Epidermal melanocyte (primary cell): ENCODE measurements around the gene STK32C.
"Not testable (repeated sequence)": the region's sequence is repeated elsewhere in the genome, so short reads cannot be mapped to it uniquely, and the experiment has no call there.

Source experiments
- DNase-seq: peaks from one replicate; pipeline ENCODE4 v3.0.0; 2011; ENCODE audit warnings: low spot score; ENCODE audit not compliant: insufficient read length

The STK32C gene

GRCh38 chr10:132319853-132320653 is 12.3 kb upstream of the STK32C start:
- DNase-seq, result peak; percentile 42

GRCh38 chr10:132317477-132317876 is 9.7 kb upstream of the STK32C start:
- not testable (repeated sequence) for DNase-seq

GRCh38 chr10:132316133-132316532 is 8.4 kb upstream of the STK32C start:
- DNase-seq, result no peak

GRCh38 chr10:132314881-132315280 is 7.1 kb upstream of the STK32C start:
- DNase-seq, result not testable (repeated sequence)

- DNase-seq, result no peak
These were observed 6.6 kb upstream of the STK32C start for GRCh38 chr10:132314336-132314735.

GRCh38 chr10:132313865-132314264 is 6.1 kb upstream of the STK32C start:
- no peak for DNase-seq

- DNase-seq, result no peak
These were observed 5.6 kb upstream of the STK32C start for GRCh38 chr10:132313305-132313704.

GRCh38 chr10:132311338-132311939 is 3.7 kb upstream of the STK32C start:
- peak; percentile 12 for DNase-seq

GRCh38 chr10:132310701-132311337 is 3.1 kb upstream of the STK32C start:
- DNase-seq, result no peak

DNA sequence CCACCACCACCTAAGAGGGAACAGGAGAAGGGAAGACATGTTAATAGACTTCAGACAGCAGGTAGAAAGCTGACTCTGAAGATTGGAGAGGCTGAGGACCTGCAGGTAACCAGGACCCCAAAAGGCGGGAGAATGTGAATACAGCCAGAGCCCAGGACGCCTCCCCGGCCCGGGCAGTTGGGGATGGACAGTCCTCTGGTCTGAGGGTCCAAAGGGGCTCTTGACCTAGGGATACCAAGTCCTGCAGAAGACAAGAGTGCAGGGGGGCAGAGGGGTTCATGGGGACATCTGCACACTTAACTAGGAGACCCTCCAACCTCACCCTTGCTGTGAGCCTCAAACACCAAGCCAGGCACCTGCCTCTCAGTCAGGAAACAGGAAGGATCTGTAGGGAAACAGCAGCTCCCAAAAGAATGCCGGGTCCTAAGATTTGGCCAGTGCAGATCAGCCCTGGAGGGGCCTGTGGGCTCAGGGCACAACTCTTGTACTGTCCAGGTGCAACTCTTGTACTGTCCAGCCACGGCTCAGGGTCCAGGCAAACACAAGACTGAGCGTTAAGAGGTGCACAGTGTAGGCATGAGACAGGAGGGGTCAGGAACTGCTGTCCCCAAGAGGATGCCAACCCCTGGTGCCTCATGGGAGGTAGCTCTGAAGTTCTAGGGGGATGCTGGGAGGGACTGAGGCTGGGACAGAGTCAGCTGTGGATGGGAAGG is 2.3 kb upstream of the STK32C start:
- no peak for DNase-seq

DNA sequence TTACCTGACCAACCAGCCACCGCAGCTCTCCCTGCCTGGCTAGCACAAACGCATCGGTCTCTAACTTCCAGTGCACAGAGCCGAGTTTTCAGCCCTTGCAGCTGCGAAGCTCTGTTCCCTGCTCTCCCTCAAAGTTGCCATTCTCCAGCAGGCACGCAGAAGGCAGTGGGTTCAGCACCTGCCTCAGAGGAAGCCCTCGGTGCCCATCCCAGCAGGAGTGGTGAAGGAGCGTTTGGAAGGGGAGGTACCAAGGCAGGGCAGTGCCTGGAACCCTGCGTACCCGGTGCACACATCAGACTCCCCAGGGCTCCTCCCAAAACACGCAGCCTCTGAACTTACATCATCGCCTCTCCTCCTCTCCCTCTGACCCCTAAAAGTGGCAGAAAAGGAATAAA is 1.7 kb upstream of the STK32C start:
- no peak for DNase-seq

- DNase-seq, result no peak
These were observed 1.1 kb upstream of the STK32C start for GRCh38 chr10:132308587-132309470.

DNA sequence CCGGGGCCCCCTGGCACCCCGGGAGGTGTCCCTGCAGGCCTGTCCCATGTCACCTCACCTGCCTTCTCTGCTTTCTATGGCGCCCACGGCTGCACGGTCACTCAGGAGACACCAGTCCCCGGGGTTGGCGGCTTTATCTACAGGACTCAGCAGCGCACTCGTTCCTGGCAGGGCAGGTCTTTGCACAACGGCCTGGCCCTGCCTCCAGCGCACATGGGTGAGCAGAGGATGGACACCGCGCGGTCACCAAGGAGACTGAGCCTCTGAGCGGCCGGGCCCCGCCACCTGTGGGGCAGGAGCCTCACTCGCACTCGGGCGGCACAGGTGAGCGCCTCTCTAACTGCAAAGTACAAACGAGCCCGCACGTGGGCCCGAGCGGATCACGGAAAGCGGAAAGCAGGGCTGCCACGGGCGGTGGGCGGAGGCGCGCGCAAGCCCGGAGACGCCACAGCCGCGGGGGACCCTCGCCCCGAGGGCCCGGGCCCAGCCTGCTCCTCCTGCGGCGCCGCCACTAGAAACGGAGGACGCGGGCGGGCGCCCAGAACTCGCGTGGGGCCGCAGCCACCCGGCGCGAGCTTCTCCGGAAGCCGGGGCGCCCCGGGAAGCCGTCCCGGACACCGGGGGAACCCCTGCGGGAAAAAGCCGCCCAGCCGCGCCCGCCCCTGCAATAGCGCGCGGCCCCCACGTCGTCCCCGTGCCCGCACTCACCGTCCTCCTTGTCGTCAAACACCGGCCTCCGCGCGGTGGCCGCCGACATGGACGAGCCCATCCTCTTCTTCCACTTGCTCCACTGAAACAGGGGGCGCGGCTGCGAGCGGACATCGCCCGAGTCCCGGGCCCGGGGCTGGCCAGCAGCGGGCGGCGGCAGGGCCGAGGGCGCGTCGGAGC is 642 bp downstream of the STK32C start:
- no peak for DNase-seq

DNA sequence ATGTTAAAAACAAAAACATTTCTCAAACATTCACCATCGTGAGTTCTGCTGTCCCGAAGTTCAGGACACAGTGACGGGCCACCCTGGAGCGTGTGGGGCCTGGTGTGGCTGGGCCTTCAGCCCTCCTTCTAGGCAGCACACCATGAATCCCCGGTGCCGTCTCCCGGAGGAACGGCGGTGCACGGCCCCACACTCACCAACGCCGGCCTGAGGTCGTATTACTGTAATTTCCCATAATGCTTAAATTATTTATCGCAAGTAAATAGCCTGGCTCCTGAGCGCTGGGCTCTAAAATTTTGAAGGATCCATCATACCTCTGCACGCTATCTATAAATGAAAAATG is 1.4 kb downstream of the STK32C start:
- DNase-seq, result no peak

DNA sequence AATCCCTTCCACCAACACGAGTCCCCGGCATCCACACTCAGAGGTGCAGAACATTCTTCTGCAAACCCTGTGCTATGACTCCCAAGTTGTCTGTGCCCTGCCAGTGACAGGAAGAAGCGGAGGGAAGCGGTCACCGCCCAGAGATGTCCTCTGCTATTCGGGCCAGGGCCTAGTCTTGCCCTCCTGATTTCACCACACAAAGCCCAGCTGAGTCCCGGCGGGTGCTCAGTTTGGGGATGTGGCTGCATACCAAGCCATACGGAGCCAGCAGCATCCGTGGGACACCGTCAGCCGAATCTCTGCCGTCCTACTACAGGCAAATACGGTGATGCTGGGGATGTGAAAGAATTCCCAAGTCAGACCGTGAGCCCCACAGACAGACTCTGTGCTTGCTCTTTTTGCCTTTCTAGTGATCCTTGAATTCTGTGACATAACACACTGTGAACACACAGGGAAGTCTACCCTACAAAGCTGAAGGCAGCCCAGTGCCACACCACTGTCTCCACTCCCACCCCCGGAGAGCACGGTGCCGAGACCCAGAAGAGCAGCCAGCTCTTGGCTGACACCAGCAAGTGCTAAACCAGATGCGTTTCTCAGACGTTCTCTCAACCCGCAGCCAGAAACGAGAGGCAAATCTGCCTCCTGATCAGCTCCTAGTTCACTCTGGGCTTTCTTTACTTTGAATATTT is 2.0 kb downstream of the STK32C start:
- no peak for DNase-seq

DNA sequence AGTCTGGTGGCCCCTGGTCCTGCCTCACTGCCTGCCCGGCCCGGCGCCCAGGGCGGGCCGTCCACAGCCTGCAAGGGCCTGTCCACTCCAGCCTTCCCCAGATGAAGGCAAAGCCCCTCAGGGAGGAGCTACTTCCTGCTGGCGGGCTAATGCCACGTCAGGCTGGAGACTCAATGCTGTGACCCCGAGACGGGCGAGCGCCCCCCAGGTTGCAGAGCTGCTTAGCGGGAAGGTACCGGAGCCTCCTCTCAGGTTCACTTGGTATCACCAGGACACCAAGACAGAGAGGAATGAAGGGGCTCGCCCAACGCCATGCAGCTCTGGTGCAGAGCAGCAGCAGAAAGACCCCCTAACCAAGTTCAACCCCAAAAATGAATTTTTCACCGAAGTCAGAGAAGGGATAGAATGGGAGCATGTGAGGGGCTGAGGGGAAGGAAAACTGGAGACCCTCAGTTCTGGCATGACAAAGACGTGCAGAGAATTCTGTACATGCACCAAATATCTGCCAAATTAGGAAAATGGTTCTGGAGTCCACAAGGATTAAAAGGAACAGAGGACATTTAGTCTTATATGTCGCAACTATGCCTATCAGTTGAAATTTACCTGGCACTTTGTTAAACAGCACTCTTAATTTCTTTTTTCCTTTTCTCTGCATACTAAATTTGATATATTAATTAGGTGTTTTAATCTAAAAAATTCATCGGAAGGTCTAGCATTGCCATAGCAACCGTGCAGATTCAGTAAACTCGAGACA is 2.8 kb downstream of the STK32C start:
- no peak for DNase-seq

DNA sequence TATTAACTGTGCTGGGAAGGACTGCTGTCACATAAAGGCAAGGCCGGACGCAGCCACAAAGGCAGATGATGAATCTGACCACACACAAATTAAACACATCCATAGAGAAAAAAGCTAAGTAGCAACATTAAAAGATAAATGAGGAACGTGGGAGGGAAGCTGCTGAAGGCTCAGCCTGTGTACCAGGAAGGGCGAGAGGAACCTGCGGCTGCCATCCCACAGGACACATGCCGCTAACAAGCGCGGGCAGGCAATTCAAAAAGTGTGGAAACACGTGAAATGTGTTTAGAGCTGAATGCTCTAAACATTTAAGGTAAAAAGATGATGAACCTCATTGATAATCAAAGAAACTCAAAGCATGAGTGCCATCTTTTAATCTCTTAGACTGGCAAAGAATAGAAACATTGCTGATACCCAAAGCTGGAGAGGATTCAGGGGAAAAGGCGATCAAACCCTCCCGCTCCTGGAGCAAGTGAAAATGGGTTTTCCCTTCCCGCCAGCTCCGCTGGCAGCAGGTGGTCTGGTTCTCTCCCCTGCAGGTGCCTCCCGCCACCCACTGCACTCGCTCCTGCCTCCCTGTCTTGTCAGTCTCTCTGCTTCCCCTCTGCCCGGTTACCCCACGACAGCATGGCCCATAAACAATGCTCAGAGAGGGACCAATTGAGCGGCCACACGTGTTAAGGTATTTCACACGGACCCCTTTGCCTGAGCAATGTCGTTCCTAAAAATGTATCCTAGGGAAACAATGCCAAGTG is 4.2 kb downstream of the STK32C start:
- no peak for DNase-seq
